PFSK-1 (cell line): ENCODE results near the gene ADGB.

ENCODE experiments used
- FOXP2 ChIP-seq: optimal IDR thresholded peaks from 2 replicates; pipeline ENCODE3; 2011; ENCODE audit warnings: borderline replicate concordance, control low read depth, inconsistent platforms; ENCODE audit not compliant: insufficient read depth; ENCODE audit errors: extremely low read length, extremely low read depth
- POLR2AphosphoS5 ChIP-seq: IDR thresholded peaks from 2 replicates; pipeline ENCODE4 v1.6.1; 2012; ENCODE audit warnings: low read depth, mild to moderate bottlenecking, control low read depth, low read length, moderate library complexity
- SIN3A ChIP-seq: IDR thresholded peaks from 2 replicates; pipeline ENCODE4 v1.6.1; 2012; ENCODE audit warnings: mild to moderate bottlenecking, low read length, moderate library complexity, borderline replicate concordance; ENCODE audit not compliant: insufficient read depth
- TAF1 ChIP-seq: IDR thresholded peaks from 2 replicates; pipeline ENCODE4 v1.6.1; 2012; ENCODE audit warnings: low read length, control low read depth, borderline replicate concordance; ENCODE audit not compliant: insufficient read depth
- TF ChIP-seq, protein P1 (sequence below), 2 experiments: IDR thresholded peaks; 2 replicates each; pipeline versions ENCODE4 v1.6.1 to v1.8.0; 2011 to 2012; ENCODE audit warnings: low read depth in 2 of 2, low read length in 2 of 2, control low read depth in 1 of 2, inconsistent platforms in 1 of 2, mild to moderate bottlenecking in 1 of 2, moderate library complexity in 1 of 2; ENCODE audit not compliant: insufficient read depth in 1 of 2

ADGB gene

DNA sequence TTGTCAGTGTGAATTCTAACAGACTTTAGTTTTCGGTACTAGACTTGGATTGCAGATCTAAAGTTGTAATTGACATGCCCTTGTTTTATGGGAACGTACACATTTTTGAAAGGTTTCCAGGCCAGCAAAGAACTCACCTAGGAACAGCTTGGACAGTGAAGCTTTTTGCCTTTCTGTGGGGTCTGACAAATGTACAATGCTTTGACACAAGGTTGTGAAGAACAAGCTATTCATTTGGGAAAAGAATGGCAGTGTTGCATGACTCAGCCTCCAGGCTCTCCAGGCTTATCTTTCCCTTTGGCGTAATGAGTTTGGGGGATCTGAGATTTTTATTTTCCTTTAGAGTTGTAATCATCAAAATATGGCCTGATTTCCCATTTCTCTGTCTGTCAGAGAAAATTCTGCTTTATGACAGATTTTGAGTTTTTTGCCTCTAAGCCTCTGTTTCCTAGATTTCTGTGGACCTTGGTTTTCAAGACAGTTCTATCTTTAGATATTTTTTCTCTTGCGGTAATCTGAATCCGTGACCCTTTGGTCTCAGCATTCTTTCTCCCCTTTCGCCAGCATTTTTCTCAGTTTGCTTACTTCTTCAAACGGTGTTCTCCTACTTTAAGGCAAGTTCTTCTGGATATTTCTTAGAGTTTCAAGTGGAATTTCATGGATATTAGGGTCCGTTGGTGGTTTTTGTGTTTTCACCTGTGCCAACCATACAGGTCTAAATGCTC is 221.0 kb downstream of the ADGB start:
- TF ChIP-seq SIN3A (no peak), POLR2AphosphoS5 (no peak), TAF1 (no peak)

DNA sequence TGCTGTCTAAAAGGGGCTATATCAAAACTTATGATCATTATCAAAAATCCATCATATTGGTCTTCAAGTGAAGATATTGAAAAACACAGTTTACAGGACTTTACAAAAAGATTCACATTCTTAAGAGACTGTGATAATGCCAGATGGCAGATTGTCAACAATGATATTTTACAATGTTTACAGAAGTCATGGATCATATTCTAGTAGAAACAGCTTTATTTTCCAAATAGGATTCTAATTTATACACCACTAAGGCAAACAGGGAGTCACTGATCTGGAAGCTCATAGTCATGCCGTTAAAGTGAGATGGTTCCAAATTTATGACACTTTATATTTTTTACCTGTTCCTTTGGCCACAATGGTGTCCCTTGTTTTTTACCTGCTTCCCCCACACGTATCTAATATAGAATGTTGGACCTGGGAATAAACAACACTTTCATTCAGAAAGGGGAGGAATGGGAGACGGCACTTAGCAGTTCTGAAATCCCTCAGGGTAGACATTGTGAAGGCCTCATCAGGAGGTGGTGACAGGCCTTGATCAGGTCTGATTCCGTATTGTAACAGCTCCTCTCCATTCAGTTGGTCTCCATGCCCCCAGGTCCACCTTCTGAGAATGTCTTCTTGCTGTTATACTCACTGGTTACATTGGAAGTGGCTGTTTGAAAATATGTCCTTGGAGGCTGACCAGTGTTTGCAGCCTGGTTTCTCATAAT is 228.6 kb downstream of the ADGB start:
- TF ChIP-seq TAF1 (no peak), POLR2AphosphoS5 (no peak), SIN3A (no peak), FOXP2 (no peak)
- TF ChIP-seq, protein P1, sequence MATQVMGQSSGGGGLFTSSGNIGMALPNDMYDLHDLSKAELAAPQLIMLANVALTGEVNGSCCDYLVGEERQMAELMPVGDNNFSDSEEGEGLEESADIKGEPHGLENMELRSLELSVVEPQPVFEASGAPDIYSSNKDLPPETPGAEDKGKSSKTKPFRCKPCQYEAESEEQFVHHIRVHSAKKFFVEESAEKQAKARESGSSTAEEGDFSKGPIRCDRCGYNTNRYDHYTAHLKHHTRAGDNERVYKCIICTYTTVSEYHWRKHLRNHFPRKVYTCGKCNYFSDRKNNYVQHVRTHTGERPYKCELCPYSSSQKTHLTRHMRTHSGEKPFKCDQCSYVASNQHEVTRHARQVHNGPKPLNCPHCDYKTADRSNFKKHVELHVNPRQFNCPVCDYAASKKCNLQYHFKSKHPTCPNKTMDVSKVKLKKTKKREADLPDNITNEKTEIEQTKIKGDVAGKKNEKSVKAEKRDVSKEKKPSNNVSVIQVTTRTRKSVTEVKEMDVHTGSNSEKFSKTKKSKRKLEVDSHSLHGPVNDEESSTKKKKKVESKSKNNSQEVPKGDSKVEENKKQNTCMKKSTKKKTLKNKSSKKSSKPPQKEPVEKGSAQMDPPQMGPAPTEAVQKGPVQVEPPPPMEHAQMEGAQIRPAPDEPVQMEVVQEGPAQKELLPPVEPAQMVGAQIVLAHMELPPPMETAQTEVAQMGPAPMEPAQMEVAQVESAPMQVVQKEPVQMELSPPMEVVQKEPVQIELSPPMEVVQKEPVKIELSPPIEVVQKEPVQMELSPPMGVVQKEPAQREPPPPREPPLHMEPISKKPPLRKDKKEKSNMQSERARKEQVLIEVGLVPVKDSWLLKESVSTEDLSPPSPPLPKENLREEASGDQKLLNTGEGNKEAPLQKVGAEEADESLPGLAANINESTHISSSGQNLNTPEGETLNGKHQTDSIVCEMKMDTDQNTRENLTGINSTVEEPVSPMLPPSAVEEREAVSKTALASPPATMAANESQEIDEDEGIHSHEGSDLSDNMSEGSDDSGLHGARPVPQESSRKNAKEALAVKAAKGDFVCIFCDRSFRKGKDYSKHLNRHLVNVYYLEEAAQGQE (IDR thresholded peaks at IDR 0.05; ENCODE audit: insufficient read depth in 1 of 2, low read depth in 2 of 2, low read length in 2 of 2): no peak

DNA sequence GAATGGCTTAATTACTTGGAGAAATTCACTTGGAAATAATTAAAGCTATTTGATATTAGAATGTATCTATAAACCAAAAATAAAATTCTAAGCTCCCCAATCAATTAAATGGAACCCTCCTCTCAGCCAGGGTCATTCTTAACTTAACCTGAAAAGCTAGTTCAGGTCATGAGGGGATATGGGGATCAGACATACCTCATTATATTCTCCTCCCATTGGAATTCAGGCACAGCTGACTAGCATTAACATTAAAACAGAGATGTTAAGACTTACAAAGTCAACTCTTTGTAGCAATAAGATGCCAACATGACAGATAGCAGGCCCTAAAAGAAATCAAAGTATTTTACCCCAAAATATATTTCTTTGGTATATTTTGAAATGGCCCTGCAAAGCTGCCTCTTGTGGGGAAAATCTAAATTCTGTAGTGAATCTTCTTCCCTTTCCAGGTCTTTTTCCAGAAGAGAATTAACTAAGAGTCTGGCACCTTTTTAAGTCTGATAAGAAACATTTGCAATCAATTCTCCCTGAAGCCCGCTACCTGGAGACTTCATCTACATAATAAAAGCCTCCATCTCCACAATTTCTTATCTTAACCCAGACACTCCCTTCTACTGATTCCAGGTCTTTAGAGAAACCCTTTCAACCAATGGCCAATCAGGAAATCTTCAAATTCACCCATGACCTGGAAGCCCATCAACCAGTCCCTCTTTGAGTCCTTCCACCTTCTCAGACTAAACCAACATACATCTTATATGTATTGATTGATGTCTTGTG is 231.2 kb downstream of the ADGB start:
- TF ChIP-seq FOXP2 (no peak), POLR2AphosphoS5 (no peak), TAF1 (no peak), SIN3A (no peak)
- TF ChIP-seq, protein P1 (IDR thresholded peaks at IDR 0.05; ENCODE audit: insufficient read depth in 1 of 2, low read depth in 2 of 2, low read length in 2 of 2): no peak

DNA sequence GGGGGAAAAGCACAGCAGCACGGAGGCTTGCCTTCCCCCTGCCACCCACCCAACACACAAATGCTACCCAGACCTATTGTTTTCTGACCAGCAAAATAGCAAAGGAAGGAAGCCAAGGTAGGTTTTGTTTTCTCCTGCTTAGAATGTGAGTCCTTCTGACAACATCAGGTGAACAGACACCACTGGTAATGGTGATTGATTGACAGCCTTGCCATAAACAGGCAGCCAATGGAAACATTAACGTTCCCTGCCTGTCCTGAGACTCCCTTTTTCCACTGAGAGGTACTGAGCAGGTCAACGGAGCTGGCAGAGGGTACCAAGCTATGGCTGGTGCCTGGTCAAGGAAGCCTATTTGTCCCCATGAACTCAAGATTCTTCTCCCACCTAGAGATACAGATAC is 234.4 kb downstream of the ADGB start:
- TF ChIP-seq POLR2AphosphoS5 (no peak), TAF1 (no peak), SIN3A (no peak), FOXP2 (no peak)
- TF ChIP-seq, protein P1 (IDR thresholded peaks at IDR 0.05; ENCODE audit: insufficient read depth in 1 of 2, low read depth in 2 of 2, low read length in 2 of 2): no peak

DNA sequence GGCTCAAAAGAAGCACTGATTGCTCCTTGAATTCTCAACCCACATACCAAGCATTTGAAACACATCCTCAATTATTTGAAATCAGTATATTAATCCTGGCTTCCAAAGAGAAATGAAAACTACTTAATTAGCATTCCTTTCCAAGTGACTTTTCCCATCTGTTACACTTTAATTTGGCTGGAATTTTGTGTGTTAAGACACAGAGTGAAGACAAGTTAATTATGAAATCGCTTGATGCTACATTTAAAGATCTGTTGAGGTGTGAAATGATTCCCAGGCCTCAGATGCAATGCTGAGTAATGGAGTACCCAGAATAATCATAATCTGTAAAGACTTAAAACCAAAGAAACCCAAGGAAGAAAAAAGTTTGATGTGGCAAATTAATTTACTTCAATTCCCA is 241.4 kb downstream of the ADGB start:
- TF ChIP-seq FOXP2: no peak
- no peak for TF ChIP-seq TAF1
- no peak for TF ChIP-seq SIN3A
- no peak for TF ChIP-seq POLR2AphosphoS5
- TF ChIP-seq, protein P1 (IDR thresholded peaks at IDR 0.05; ENCODE audit: insufficient read depth in 1 of 2, low read depth in 2 of 2, low read length in 2 of 2): no peak
